Islet precursor cell (in vitro differentiated cells): ENCODE measurements around the gene HPCAL1.
A peak's percentile ranks its signal among the peaks of the same experiment; 100 is the strongest.
"Not testable (repeated sequence)": the region's sequence is repeated elsewhere in the genome, so short reads cannot be mapped to it uniquely, and the experiment has no call there.

Source experiments
- DNase-seq: peaks from one replicate; pipeline ENCODE4 v3.0.0-alpha.2; 2018

Gene HPCAL1

DNA sequence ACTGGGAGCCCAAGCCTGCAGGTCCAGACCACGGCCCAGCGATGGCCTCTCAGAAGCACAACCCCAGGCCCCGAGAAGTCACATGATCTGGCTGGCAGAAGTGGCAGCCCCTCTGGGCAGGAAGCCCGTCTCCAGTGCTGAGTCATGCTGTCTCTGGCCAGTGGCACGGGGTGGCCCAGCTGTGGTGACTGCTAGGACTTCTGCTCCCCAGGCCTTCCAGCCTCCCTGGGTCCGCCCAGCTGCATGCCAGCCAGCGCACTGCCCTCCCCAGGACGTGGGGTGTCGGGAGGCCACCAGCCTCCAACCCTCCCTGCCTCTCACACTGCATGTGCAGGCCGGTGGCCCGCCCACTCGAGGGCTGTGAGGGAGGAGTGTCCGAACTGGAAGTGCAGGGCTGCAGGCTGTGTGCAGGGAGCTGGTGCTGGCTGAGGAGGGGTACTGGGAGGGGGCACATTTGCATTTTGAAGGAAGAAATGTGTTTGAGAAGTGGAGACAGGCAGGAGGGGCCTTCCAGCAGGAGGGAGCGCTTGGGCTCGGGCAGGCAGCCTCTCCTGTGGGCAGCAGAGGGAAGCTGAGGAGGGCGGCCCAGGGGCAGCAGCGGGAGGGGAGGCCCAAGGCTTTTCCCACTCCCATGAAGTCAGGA is 17.0 kb upstream of the HPCAL1 start:
- DNase-seq = peak; percentile 90

DNA sequence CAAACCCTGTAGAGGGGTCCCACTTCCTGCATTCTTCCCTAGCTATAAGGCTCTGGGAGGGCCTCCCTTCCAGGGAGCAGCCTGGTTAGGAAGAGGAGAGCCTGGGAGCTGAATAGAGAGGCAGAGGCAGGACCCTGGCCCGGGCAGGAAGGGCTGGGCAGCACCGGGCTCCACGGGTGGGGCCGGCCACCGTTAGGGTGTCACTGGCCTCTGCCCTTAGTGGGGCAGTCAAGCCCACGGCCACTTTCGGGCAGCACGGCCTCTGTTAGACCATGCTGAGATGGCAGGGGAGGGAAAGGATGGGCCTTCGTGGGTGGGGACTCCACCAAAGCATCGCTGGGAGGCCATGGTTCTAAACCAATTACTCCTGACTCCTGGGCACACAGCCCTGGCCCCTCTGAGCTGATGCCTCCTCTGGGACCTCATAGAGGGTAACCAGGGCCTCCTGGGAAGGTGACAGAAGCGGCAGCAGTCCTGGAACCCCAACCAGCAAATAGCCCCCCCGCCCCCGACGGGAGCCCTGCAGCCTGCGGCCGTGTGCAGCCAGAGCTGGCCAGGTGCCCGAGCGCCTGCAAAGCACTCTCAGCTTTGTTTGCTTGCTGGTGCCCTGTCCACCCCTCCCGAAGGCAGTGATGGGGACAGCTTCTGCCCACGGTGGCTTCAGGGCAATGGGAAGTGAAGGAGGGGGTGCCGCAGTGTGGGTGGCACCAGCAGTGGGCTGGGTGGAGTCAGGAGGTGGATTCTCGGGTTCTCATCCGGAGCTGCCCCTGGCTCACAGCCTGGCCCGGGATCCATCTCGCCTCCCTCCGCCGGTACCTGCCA is 16.3 kb upstream of the HPCAL1 start:
- DNase-seq = no peak

DNA sequence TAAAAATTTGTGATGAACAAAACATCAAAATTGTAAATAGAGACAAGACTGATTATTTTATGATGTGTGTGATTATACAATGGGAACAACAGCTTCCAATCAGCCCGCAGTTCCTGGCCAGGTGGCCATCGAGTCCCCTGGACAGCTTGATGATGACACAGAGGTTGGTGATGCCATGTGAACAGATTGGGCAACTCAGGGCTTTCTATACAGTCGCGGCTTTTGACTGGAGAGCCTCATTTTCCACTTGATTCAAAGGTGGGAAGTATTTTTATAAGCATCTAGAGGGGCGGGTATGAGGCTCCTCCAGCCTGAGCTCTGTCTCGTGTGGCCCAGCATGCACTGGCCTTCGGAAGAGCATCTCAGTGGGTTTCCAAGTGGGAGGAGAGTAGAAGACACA is 14.9 kb upstream of the HPCAL1 start:
- no peak for DNase-seq

DNA sequence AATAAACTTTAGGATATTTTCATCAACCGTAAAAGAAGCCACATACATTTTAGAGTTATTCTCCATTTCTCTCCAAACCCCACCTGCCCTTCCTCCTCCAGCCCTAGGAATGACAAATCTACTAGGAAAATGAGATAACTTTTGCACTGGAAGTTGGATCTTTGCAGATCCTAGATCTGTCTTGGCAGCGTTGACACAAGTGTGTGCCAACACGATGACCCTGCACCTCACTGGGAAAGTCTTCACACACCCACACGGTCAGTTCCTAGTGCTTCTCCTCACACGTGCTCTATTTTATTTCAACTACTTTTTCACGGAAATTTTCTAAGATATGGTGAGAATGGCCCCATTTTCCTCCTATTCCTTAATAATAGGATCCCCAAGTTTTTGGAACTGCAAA is 14.1 kb upstream of the HPCAL1 start:
- DNase-seq = no peak

DNA sequence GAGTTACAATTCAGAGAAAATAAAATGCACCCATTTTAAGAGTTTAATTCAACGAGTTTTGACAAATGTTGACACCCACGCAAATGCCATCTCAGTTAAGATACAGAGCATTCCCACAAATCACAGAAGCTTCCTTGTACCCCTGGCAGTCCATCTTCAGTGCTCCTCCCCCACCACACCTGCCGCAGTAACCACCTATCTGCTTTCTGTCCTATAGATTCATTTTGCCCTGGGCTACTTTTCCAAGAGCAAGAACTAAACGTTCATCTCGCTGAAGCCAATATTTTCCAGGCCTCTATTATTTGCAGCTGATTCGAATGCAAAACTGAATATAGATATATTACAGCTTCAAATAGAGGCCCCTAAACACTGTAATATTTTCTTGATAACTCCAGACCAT is 13.4 kb upstream of the HPCAL1 start:
- DNase-seq = no peak

DNA sequence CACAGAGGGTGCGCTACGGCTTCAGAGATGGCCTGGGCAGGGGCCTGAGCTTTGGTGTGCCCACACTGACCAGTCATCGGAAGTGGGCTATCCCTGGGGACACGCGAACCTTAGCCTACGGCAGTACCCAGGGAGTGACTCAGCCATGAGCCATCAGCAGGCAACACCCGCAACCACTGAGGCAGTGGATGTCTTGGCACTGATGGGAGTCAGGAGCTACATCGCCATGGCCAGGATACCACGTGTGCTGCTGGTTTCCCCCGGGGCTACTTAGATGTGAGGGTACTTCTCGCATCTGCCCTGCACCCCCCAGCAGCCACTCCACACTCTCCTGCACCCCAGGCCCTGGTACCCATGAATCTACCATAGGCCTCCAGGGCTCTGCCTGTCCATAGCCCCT is 12.8 kb upstream of the HPCAL1 start:
- DNase-seq = no peak

DNA sequence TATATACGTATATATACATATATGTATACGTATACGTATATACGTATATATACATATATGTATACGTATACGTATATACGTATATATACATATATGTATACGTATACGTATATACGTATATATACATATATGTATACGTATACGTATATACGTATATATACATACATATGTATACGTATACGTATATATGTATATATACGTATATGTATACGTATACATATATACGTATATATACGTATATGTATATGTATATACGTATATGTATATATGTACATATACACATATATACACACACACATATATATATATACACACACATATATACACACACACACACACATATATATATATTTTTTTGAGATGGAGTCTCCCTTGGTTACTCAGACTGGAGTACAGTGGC is 11.3 kb upstream of the HPCAL1 start:
- not testable (repeated sequence) for DNase-seq

DNA sequence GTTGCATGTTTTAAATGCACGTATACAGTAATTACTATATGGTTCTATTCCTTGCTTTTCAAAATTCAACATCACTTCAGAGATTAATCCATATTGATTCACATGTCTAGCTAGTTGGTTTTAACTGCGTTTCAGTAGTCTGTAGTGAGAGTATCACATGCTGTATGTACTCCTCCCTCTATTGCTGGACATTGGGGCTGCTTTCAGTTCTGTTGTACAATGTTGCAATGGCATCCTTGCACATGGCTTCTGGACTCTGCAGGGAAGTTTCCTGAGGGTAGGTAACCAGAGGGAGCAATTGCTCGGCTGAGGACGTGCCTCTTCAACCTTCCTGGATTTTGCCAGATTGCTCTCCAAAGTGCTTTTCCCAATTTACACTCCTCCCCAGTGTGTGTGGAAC is 10.7 kb upstream of the HPCAL1 start:
- DNase-seq = no peak

DNA sequence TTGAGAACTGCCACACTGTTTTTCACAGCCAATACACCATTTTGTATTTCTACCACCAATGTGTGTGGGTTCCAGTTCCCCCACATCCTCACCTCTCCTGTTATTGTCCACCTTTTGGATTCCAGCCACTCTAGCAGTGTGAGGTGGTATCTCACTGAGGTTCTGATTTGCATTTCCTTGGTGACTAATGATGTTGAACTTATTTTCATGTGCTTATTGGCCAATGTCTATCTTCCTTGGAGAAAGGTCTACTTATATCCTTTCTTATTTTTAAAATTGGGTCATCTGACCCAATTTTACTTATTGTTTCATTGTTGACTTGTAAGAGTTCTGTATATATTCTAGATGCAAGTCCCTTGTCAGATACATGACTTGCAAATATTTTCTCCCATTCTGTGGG is 9.1 kb upstream of the HPCAL1 start:
- no peak for DNase-seq

DNA sequence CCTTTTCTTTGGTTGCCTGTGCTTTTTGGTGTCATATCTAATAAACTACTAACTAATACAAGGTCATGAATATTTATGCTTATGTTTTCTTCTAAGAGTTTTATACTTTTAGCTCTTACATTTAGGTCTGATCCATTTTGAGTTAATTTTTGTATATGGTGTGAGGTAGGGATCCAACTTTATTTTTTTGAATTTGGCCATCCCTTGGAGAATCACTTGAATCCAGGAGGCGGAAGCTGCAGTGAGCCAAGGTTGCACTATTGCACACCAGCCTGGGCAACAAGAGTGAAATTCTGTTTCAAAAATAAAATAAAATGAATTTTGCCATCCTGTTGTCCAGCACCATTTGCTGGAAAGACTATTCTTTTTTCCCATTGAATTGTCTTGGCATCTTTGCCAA is 8.6 kb upstream of the HPCAL1 start:
- no peak for DNase-seq

DNA sequence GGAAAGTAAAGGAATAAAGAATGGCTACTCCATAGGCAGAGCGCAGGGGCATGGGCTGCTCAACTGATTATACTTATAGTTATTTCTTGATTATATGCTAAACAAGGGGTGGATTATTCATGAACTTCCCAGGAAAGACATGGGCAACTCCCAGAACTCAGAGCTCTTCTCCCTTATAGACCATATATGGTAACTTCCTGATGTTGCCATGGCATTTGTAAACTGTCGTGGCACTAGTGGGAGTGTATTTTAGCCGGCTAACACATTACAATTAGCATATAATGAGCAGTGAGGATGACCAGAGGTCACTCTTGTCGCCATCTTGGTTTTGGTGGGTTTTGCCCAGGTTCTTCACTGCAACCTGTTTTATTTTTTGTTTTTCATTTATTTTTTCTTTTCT is 7.1 kb upstream of the HPCAL1 start:
- DNase-seq = not testable (repeated sequence)

DNA sequence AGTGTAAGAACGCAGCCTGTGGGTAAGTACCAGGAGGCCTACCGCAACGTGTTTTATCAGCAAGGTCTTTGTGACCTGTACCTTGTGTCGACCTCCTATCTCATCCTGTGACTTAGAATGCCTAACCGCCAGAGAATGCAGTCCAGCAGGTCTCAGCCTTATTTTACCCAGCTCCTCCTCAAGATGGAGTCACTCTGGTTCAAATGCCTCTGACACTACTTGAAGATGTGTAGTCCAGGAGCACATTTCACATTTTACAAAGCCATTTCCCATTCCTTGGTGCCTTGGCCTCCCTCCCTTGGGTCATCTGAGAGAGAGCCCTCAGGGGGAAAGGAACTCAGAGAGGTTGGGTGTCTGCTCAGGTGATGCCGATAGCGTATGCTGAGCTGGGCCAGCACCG is 6.6 kb upstream of the HPCAL1 start:
- DNase-seq = no peak

DNA sequence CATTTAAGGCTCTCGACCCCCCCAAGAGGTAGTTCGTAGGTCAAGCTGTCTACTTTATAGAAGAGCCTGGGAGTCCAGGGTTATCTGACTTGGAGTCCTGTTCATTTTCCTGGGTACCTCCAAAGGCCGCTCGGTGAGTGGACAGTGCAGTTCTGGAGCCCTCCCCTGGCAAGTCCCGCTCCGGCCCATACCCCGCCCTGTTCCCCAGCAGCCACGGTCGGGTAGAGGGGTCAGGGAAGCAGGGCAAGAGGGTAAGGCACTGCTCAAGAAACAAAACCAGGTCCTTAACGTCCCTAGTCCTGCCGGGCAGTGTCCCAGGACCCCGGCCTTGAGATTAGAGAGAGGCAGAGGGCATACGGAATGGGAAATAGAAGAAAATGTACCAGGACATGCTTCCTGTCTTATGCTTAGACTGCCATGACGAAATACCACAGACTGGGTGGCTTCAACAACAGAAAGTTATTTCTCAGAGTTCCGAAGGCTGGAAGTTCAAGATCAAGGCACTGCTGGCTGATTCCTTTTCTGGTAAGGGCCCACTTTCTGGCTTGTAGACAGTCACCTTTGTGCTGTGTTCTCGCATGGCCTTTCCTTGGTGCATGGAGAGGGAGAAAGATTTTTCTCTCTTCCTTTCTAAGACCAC is 5.4 kb upstream of the HPCAL1 start:
- no peak for DNase-seq

DNA sequence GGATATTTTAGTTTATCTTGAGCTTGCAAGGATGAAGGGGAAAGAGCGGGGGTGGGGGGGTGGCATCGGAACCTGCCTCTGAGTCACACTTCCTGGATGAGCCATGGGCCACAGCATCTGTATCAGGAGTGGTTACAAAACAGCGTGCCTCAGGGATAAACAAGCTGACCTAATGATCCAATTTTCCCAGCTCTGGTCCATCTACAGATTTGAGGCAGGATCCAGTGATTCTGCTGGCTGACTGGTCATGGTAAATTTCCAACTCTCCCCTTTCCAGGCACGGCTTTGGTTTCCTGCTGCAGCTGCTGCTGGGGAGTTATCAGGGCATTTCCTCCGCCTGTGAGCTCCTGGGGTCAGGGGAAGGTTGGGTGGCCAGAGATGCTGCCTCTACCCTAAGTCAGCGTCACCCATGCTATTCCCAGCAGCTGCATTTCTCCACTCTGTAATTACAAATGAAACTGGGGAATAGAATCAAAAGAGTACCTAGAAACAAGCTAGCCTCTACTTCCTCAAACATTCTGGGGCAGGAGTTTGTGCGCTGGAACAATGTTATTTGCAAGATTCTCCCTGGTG is 4.7 kb upstream of the HPCAL1 start:
- DNase-seq = peak; percentile 93

DNA sequence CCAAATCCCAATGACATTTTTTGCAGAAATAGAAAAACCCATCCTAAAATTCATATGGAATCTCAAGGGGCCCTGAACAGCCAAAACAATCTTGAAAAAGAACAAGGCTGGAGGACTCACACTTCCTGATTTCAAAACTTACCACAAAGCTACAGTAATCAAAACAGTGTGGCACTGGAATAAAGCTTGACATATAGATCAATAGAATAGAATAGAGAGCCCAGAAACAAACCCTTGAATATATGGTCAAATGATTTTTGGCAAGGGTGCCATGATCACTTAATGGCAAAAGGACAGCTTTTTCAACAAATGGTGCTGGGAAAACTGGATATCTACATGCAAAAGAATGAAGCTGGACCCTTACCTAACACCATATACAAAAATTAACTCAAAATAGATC is 3.9 kb upstream of the HPCAL1 start:
- DNase-seq = not testable (repeated sequence)

DNA sequence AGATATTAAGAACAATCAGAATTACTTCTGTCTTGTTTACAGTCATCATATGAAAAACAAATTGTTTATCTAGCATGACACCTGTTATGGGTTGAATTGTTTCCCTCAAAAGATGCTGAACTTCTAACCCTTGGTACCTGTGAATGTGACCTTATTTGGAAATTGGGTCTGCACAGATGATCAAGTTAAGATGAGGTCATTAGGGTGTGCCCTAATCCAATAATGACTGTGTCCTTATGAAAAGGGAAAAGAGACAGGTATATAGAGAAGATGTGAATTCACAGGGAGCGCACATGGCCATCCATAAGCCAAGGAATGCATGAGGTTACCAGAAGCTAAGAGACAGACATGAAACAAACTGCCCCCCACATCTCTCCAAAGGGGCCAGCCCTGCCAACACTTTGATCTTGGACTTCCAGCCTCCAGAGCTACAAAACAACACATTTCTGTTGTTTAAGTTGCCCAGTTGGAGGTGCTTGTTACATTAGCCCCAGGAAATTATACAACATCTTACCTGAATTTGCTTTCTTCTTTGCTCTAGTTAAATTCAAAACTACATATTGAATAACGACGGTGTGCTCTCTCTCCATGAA is 2.3 kb upstream of the HPCAL1 start:
- DNase-seq = no peak

DNA sequence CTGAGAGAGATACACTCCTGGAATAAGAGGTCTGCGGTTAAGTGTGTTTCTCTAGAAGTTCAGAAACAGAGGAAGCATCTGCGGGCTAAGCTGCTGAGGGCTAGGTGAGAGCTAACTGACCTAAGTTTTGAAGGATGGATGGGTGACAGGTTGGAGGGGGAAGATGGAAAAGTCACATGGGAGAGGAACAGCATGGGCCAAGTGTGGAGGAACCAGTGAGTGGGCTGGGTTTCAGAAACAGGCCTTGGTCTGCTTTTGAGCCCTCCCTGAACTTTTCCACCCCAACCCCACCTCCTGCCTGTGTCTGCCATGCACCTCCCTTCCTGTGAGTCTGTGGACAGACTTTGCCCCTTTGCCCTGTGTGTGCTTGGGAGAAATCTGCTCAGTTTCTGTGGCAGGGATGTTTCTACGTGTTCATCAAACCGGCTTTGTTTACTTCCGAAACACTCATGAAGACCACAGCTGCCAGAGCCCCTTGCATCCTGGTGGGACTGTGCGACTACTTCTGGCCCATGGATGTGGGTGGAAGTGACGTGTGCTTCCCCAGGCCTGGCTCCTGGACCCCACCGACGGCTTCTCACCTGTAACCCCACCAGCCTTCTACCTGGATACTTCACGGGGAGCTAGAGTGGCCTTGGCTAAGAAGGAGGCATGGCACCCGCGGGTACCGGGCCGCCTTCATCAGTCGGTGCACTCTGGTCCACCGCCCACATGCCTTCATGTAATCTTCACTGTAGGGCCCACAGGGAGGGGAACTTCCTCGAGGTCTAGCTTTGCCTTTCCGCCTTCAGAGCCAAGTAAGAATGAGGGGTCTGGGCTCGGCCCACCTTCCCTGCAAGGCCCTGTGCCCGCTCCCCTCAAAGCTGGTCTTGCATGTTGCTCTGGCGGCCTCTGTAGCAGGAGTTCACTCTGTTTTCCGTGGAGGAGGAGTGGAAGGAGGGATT is 1.4 kb upstream of the HPCAL1 start:
- DNase-seq = no peak

DNA sequence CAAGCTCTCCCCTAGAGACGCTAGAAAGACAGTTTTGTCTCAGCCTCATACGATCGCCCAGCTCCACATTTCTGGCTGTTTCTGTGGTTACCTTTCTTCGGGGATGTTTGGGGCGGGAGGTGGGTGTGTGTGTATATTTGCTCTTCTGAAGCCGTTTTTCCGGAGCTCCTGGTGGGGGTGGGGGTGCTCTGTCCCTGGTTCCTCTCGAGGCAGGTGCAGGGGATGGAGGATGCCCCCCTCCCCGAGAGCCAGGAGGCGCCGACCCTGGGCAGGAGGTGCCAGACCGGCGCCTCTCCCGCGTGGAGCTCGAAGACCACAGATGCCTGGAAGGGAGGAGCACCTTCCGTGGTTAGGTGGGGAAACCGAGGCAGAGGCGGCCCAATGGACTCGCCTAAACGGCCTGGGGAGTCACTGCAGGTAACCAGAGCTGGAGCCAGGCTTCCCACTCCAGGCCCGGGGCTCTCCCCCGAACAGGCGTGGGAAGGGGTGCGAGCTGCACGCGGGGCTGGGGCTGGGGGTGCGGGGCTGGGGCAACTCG is 694 bp upstream of the HPCAL1 start:
- no peak for DNase-seq

DNA sequence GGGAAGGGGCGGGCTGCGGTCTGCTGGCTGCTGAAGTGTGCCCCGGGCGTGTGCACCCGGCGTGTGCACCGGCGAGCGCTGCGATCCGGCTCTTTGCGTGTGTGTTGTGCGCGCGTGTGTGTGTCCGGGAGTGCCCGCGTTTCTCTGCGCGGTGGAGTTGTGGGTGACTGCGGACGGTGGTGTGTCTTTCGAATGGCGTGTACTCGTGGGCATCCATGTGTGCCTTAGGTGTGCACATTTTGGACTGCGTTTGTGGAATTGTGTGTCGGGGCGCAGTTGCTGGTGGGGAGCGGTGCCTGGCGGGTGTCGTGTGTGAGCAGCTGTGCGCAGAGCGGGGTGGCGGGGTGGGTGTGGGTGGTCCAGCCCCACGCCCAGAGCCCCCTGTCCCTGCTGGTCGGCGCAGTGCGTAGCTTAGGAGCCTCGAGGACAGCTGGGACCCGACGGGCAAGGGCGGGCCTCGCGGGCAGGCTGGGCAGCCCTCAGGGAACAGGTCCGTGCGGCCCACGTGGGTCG is 533 bp downstream of the HPCAL1 start:
- DNase-seq = no peak

DNA sequence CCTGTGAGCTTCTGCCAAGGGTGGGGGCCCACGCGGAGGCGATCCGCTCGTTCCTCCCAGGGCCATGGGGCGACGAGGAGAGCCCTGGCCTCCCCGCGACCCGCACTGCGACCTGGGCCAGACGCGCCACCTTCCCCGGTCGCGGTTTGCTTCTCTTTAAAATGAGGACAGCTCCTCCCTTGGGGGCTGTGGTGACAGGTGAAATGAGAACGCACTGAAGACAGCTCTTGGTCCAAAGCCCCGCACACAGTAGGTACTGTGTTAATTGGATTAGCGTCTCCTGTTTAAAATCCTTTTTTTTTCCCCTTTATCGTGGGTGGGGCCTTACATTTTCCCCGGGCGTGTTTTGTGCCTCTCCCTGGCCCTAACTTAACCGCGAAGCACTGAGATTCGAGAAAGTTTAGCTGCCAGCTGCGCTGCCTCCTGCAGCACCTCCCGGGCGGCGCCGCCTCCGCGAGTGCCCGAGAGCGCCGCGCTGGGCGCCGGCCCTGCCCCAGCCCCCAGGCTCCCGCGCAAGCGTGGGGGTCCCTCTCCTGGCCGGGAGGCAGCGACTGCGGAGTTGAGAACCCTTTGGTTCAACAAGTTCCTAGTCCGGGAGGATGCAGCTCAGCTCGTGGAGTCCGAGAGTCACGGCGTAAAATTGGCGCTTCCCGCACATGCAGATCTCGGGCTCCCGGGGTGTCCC is 1.1 kb downstream of the HPCAL1 start:
- DNase-seq = peak; percentile 73
